Measurements from ENCODE around the gene TBC1D2.
"Not testable (repeated sequence)": the region's sequence is repeated elsewhere in the genome, so short reads cannot be mapped to it uniquely, and the experiment has no call there.

The TBC1D2 gene

DNA sequence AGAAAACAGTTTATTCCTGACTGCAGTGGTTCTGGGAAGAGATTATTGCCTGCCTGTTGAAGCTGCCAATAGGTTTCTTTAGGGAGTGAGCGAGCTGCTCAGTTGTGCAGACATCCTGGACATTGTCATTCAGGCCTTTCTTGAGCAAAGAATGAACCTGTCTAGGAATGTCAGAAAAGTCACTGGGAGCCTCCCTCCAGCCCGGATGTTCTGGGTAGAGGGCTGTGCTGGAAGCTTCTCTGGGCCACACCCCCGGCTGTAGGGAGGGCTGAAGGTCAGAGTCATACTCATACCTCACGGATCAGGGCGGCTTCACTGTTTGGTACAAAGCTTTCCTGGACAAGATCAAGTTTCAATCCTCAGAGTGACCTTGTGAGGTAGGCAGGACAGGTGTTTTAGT, 33.4 kb upstream of the TBC1D2 start:
- no peak for DNase-seq (ENCODE audit: low read depth, low spot score)
- TF ChIP-seq, protein P1, sequence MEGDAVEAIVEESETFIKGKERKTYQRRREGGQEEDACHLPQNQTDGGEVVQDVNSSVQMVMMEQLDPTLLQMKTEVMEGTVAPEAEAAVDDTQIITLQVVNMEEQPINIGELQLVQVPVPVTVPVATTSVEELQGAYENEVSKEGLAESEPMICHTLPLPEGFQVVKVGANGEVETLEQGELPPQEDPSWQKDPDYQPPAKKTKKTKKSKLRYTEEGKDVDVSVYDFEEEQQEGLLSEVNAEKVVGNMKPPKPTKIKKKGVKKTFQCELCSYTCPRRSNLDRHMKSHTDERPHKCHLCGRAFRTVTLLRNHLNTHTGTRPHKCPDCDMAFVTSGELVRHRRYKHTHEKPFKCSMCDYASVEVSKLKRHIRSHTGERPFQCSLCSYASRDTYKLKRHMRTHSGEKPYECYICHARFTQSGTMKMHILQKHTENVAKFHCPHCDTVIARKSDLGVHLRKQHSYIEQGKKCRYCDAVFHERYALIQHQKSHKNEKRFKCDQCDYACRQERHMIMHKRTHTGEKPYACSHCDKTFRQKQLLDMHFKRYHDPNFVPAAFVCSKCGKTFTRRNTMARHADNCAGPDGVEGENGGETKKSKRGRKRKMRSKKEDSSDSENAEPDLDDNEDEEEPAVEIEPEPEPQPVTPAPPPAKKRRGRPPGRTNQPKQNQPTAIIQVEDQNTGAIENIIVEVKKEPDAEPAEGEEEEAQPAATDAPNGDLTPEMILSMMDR (IDR thresholded peaks at IDR 0.05; ENCODE audit: low read depth, low read length): no peak
- in situ Hi-C loops (cut with HindIII; ENCODE audit: low sequenced_read_pairs): no loop called here
- H3K4me3 ChIP-seq (ENCODE audit: low read depth, low read length): no peak overlapping the region

DNA sequence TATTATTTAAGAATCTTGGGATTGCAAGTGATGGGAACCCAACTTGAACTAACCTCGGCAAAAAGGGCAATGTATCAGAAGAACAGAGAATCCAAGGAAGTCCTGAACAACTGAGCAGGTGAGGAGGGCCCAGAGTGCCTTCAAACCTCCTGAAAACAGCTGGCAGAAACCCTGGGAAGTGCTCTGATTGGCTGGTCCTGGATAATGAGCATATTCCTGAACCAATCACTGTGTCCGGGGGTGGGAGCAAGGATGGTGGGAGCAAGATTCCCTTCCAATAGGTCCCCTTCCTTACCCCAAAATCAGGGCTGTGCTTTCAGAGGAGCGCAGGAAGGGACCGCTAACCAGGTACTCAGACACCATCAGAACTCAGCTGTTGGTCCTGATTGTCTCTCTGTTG, 31.9 kb upstream of the TBC1D2 start:
- TF ChIP-seq, protein P1 (IDR thresholded peaks at IDR 0.05; ENCODE audit: low read depth, low read length): no peak
- in situ Hi-C loops (cut with HindIII; ENCODE audit: low sequenced_read_pairs): no loop called here
- no peak for DNase-seq (ENCODE audit: low read depth, low spot score)

GRCh38 chr9:98285446-98285845, 30.0 kb upstream of the TBC1D2 start:
- H3K4me3 ChIP-seq (ENCODE audit: low read depth, low read length): no peak overlapping the region
- no peak for DNase-seq (ENCODE audit: low read depth, low spot score)
- in situ Hi-C loops (cut with HindIII; ENCODE audit: low sequenced_read_pairs): no loop called here
- TF ChIP-seq, protein P1 (IDR thresholded peaks at IDR 0.05; ENCODE audit: low read depth, low read length): no peak

More for the DNA sequence above, 31.9 kb upstream of the TBC1D2 start:
- H3K4me3 ChIP-seq (ENCODE audit: low read depth, low read length): no peak overlapping the region

- H3K4me3 ChIP-seq (ENCODE audit: low read depth, low read length): no peak overlapping the region
- in situ Hi-C loops (cut with HindIII; ENCODE audit: low sequenced_read_pairs): no loop called here
- TF ChIP-seq, protein P1 (IDR thresholded peaks at IDR 0.05; ENCODE audit: low read depth, low read length): no peak
- no peak for DNase-seq (ENCODE audit: low read depth, low spot score)
These were observed 29.3 kb upstream of the TBC1D2 start for GRCh38 chr9:98284754-98285153.

DNA sequence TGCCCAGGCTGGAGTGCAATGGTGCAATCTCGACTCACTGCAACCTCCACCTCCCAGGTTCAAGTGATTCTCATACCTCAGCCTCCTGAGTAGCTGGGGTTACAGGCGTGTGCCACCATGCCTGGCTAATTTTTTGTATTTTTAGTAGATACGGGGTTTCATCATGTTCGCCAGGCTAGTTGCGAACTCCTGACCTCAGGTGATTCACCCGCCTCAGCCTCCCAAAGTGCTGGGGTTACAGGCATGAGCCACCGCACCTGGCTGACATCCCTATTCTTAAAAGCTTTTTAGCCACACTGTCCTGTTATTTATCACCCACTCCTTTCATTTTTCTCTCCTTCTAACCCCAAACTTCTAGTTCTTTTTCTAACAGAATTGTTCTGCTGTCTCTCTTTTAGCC, 27.7 kb upstream of the TBC1D2 start:
- H3K4me3 ChIP-seq (ENCODE audit: low read depth, low read length); DNase-seq (ENCODE audit: low read depth, low spot score); in situ Hi-C loops (cut with HindIII; ENCODE audit: low sequenced_read_pairs): not testable (repeated sequence)

- DNase-seq (ENCODE audit: low read depth, low spot score): no peak
- in situ Hi-C loops (cut with HindIII; ENCODE audit: low sequenced_read_pairs): no loop called here
- TF ChIP-seq, protein P1 (IDR thresholded peaks at IDR 0.05; ENCODE audit: low read depth, low read length): no peak
- H3K4me3 ChIP-seq (ENCODE audit: low read depth, low read length): no peak overlapping the region
These were observed 25.8 kb upstream of the TBC1D2 start for GRCh38 chr9:98281281-98281680.

- in situ Hi-C loops (cut with HindIII; ENCODE audit: low sequenced_read_pairs): no loop called here
- DNase-seq (ENCODE audit: low read depth, low spot score): no peak
- H3K4me3 ChIP-seq (ENCODE audit: low read depth, low read length): no peak overlapping the region
- TF ChIP-seq, protein P1 (IDR thresholded peaks at IDR 0.05; ENCODE audit: low read depth, low read length): no peak
These were observed 25.1 kb upstream of the TBC1D2 start for GRCh38 chr9:98280574-98280973.
